SIG-M5 treated with dmso at 0.1 percent for 504 hours (cell line): ENCODE results near the gene GFOD1.
A peak's percentile ranks its signal among the peaks of the same experiment; 100 is the strongest.
"Not testable (repeated sequence)": the region's sequence is repeated elsewhere in the genome, so short reads cannot be mapped to it uniquely, and the experiment has no call there.

ENCODE experiments used
- DNase-seq: peaks from one replicate; lab custom pipeline; 2025; ENCODE audit not compliant: unreplicated experiment; lab: John Stamatoyannopoulos, UW

GFOD1 gene

GRCh38 chr6:13445744-13446115 is 41.7 kb downstream of the GFOD1 start:
- DNase-seq: no peak

- no peak for DNase-seq
These were observed 42.2 kb downstream of the GFOD1 start for GRCh38 chr6:13445005-13445743.

GRCh38 chr6:13444604-13445003 is 42.8 kb downstream of the GFOD1 start:
- no peak for DNase-seq

GRCh38 chr6:13443978-13444377 is 43.4 kb downstream of the GFOD1 start:
- DNase-seq: not testable (repeated sequence)

GRCh38 chr6:13441778-13442177 is 45.6 kb downstream of the GFOD1 start:
- DNase-seq: no peak

- no peak for DNase-seq
These were observed 47.8 kb downstream of the GFOD1 start for GRCh38 chr6:13439644-13440043.

GRCh38 chr6:13438126-13438525 is 49.3 kb downstream of the GFOD1 start:
- peak; percentile 1 for DNase-seq

- DNase-seq: no peak
These were observed 50.0 kb downstream of the GFOD1 start for GRCh38 chr6:13437218-13437996.

GRCh38 chr6:13436399-13437217 is 50.8 kb downstream of the GFOD1 start:
- DNase-seq: no peak

GRCh38 chr6:13435477-13436246 is 51.7 kb downstream of the GFOD1 start:
- DNase-seq: no peak

- no peak for DNase-seq
These were observed 52.6 kb downstream of the GFOD1 start for GRCh38 chr6:13434777-13435176.

- not testable (repeated sequence) for DNase-seq
These were observed 53.1 kb downstream of the GFOD1 start for GRCh38 chr6:13434135-13434775.

- peak; percentile 72 for DNase-seq
These were observed 53.7 kb downstream of the GFOD1 start for GRCh38 chr6:13433709-13434121.

- no peak for DNase-seq
These were observed 54.7 kb downstream of the GFOD1 start for GRCh38 chr6:13432526-13433184.

GRCh38 chr6:13431861-13432465 is 55.4 kb downstream of the GFOD1 start:
- DNase-seq: peak; percentile 16

GRCh38 chr6:13431059-13431656 is 56.2 kb downstream of the GFOD1 start:
- DNase-seq: no peak

GRCh38 chr6:13429406-13429753 is 58.0 kb downstream of the GFOD1 start:
- DNase-seq: no peak

- no peak for DNase-seq
These were observed 58.6 kb downstream of the GFOD1 start for GRCh38 chr6:13428583-13429405.
